ENCODE measurements around the gene METTL23.
A peak's percentile ranks its signal among the peaks of the same experiment; 100 is the strongest.
"Not testable (repeated sequence)": the region's sequence is repeated elsewhere in the genome, so short reads cannot be mapped to it uniquely, and the experiment has no call there.

Gene METTL23

GRCh38 chr17:76695059-76695831 lies 31.4 kb upstream of the METTL23 start:
- DNase-seq (ENCODE audit: low spot score), result no peak

GRCh38 chr17:76696763-76697701 lies 29.6 kb upstream of the METTL23 start:
- DNase-seq (ENCODE audit: low spot score), result no peak

- DNase-seq (ENCODE audit: low spot score), result no peak
Measured at GRCh38 chr17:76697702-76698465, 28.8 kb upstream of the METTL23 start.

DNA sequence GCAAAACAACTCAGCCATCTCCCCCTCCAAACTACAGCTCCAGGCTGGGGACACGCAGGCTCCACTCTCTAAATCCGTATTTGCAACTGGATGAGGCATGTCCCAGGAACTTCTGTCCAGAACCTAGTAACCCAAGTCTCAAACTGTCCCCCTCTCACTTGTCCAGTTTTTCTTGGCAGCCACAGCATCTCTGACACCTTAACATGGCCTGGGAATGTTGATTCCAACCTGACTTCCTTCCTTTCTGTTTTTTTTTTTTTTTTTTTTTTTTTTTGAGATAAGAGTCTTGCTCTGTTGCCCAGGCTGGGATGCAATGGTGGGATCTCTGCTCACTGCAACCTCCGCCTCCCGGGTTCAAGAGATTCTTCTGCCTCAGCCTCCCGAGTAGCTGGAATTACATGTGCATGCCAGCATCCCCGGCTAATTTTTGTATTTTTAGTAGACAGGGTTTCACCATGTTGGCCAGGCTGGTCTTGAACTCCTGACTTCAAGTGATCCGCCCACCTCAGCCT lies 28.1 kb upstream of the METTL23 start:
- DNase-seq (ENCODE audit: low spot score), result not testable (repeated sequence)

GRCh38 chr17:76700270-76700616 lies 26.4 kb upstream of the METTL23 start:
- no peak for DNase-seq (ENCODE audit: low spot score)

- no peak for DNase-seq (ENCODE audit: low spot score)
Measured at GRCh38 chr17:76700617-76701470, 25.8 kb upstream of the METTL23 start.

GRCh38 chr17:76701471-76701967 lies 25.1 kb upstream of the METTL23 start:
- no peak for DNase-seq (ENCODE audit: low spot score)

- peak; percentile 26 for DNase-seq (ENCODE audit: low spot score)
Measured at GRCh38 chr17:76702076-76702475, 24.6 kb upstream of the METTL23 start.

DNA sequence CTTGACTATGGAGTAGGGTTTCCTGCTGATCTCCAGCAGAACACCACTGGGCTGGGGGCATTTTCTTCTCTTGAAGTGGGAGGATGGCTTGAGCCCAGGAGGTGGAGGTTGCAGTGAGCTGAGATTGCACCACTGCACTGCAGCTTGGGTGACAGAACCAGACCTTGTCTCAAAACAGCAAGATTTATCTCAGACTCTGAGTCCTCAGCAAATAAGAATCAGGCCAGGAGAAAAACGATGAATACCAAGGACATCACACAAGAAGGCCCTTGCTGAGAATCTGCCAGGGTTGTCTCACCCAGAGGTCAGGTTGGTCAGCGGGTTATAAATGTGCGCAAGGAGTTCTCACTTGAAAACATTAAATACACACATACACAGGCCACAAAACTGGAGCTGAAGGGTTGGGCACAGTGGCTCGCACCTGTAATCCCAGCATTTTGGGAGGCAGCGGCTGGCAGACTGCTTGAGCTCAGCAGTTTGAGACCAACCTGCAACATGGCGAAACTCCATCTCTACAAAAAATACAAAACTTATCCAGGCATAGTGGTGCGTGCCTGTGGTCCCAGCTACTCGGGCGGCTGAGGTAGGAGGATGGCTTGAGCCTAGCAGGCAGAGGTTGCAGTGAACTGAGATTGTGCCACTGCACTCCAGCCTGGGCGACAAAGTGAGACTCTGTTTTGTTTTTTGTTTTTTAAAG lies 23.6 kb upstream of the METTL23 start:
- DNase-seq (ENCODE audit: low spot score), result no peak

DNA sequence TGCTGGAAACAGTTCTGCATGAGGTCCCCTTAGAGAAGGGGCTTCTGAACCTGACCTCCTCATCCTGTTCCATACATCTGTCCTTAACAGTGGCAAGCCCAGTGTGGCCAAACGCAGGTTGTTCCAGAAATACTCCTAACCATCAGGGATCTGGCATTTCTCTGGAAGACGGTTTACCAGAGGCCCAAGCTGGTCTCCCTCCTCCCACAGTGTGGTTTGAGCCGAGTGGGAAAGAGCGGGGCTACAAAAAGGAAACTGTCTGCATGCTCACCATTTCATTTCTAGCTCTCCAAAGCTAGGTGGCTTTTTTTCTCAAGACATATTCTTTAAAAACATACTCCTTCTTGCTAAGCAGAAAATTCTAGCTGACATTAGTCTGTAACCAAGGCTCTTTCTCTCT lies 21.8 kb upstream of the METTL23 start:
- DNase-seq (ENCODE audit: low spot score), result no peak

- DNase-seq (ENCODE audit: low spot score), result no peak
Measured at GRCh38 chr17:76706817-76707216, 19.8 kb upstream of the METTL23 start.

DNA sequence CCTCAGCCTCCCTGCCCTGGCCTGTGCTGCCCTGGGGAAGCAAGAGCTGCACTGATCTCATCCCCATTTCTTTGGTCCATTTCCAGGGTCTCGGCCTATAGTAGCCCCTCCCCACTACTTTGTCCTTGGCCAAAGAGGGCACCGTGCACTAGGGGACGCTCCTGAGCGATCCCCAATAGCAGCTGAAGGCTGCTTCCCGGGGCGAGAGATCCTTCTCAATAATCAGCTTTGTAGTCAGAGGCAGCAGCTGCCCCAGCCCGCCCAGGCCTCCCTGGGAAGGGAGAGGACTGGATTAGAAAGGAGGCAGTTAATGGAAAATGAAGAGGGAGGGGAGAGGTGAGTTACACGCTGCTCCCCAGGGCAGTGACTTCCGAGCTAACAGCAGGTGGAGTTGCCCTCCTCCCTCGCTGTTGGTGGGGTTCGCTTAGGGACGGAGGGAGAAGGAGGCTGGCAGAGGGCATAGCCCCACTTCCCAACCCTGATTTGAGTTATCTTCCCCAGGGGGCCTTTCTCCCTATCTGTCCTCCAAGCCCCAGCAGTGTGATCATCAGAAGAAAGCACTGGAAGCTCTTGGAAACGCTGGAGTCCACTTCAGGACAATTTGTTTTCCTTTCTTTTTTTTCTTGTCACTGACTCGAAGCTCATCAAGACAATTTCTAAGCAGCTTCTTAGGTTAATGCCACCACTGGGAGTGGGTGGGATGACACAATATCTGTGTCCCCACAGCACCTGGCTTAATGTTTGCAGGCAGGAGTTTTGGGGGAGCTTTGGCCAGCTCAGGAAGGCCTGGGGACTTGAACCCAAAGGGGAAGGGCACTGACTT lies 18.4 kb upstream of the METTL23 start:
- DNase-seq (ENCODE audit: low spot score), result no peak

GRCh38 chr17:76709077-76709950 lies 17.3 kb upstream of the METTL23 start:
- no peak for DNase-seq (ENCODE audit: low spot score)

DNA sequence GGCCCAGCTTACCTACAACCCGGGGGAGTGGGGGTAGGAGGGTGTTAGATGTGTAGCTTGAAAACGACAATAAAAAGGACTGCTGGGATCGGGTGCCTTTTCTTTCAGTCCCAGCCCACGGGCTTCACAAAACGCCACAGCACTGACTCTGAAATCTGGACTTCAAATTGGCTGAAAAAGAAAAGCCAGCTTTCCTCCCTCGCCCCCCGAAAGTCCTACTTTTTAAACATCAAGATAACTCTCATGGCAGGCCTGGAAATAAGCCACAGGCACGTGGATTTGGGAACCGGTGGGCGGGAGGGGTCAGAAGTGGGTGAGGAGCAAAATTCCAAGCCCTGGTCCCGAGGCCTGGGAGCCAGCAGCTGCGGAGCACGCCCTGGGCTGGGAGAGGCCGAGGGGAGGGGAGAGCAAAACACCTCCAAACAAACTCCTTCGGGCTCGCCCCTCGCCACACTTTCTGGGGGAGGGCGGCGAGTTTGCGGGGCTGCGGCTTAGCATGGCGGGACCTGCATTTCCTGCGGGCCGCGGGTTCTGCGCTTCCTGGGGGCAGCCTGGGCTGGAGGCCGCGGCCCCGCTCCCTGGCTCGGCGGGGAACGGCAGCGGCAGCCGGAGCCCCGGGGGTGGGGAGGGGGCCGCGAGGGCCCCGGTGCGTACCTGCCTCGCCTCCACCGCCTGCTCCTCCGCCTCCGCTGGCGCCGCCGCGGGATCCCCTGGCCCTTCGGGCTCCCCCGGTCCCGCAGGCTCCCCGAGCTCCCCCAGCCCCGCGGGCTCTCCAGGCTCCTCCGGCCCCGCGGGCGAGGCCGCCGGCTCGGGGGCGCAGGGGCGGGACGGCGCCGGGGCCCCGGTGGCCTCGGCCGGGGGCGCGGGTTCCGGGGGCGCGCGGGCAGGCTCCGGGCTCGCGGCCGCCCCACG lies 16.4 kb upstream of the METTL23 start:
- not testable (repeated sequence) for DNase-seq (ENCODE audit: low spot score)

GRCh38 chr17:76710863-76711611 lies 15.6 kb upstream of the METTL23 start, which contains the start of gene MXRA7:
Gene MXRA7, minus strand, starts transcription at chr17:76710965. Its CDS starts 19 bp downstream, at chr17:76710946.
- DNase-seq (ENCODE audit: low spot score), result peak; percentile 38

DNA sequence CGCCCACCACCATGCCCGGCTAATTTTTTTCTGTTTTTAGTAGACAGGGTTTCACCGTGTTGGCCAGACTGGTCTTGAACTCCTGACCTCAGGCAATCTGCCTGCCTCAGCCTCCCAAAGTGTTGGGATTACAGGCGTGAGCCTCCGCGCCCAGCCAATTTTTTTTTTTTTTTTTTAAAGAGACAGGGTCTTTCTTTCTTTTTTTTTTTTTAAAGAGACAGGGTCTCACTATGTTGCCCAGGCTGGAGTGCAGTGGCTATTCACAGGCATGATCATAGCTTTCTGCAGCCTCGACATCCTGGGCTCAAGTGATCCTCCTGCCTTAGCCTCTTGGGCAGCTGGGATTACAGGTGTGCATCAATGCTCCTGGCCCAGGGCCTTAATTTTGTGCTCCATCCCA lies 14.3 kb upstream of the METTL23 start:
- DNase-seq (ENCODE audit: low spot score), result not testable (repeated sequence)

- DNase-seq (ENCODE audit: low spot score), result no peak
Measured at GRCh38 chr17:76713765-76714164, 12.9 kb upstream of the METTL23 start.

Data from hematopoietic multipotent progenitor cell treated with erythropoietin and hydrocortisone succinate and interleukin-3 and kit ligand, for 15 days (in vitro differentiated cells).